GM19043 (cell line): Measurements from ENCODE around the gene CTSO.
"Not testable (repeated sequence)": the region's sequence is repeated elsewhere in the genome, so short reads cannot be mapped to it uniquely, and the experiment has no call there.

Experiments
- ATAC-seq: cut with Tn5 transposase; IDR thresholded peaks from one replicate; pipeline ENCODE4 v1.9.1; 2021; ENCODE audit warnings: low read depth; ENCODE audit not compliant: unreplicated experiment

CTSO gene

DNA sequence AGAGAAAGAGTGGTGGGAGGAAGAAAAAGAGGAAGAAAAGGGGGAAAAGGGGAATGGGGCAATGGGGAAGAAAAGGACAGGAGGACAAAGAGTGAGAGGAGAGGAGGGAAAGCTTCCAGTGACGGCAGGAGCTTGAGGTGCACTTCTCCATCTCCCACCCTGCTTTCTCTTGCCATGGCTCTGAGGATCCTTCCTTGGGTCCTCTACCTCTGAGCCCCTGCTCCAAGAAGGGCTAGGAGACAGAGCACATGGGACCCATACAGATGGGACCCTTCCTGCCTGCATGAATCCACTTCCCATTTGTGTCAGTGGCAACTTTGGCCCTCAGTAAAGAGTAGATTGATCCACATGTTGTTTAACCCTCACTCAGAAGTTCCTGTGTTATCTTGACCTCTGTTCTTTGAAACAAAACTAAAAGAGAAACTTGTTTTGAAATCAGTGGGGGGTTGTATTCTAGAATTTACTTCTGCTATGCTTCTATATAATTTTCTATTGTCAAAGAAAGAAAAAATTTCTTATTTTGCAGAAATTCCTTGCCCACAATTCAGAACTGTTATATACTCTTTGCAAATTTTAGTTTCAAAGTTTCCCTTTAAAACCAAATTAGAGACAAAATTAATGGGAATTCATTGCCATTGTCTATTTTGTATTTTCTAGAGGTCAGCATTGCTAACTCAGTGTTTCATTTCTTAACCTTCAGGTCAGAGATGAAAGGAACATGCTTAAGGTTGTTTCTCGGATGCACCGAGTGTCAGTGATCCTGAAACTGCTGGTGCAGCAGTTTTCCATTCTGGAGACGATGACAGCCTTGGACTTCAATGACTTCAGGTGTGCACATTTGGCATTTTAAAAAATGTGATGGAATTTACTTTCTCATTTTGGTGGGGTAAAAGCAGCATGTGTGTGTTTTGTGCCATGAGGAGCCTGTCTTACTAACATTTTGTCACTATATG, 45.2 kb downstream of the CTSO start:
- peak; percentile 49 for ATAC-seq

DNA sequence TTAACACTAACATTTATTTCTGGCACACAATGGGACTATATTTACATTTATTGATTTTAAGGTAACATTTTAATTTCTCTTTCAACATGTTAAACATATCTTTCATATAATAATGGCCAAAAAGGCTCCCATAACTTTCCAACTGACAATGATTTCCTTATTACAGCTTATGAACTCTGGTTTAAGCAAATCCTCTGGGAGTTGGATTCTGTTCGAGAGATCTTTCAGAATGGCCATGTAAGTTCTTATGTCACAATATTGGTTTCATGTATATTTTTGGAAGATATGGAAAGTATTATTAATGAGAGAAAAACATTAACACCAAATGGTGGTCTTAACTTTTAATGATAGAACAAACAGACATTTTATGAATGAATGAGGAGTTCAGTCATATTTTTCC, 46.1 kb downstream of the CTSO start:
- ATAC-seq = no peak

DNA sequence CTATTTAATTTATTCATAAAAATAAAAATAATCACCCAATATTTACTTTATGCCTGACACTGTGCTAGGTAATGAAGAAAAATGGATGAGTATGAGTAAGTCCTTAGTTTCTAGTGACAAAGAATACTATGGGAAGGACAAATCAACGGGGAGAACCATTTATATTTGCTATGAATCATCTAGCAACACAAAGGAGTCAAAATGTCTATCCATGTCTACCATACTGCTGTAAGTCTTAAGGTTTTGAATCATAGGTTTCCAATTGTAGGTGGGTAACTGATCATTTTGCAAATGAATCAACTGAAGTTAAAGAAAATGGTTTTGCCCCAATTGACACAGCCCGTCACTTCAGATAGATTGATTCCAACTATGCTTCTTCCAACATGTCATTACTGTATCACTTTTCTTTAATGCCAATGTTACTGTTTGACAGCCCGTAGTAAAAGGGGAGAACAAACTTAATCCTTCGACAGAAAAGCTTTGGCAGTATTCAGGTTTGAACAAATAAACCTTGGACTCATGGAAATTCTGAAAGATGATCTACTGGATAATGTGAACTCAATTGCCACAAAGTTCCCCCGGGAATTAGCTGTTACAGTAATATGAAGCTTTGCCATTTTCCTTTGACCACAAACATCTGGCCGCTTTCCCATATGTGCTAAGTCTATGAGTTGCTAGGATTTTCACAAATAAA, 47.0 kb downstream of the CTSO start:
- ATAC-seq = no peak

DNA sequence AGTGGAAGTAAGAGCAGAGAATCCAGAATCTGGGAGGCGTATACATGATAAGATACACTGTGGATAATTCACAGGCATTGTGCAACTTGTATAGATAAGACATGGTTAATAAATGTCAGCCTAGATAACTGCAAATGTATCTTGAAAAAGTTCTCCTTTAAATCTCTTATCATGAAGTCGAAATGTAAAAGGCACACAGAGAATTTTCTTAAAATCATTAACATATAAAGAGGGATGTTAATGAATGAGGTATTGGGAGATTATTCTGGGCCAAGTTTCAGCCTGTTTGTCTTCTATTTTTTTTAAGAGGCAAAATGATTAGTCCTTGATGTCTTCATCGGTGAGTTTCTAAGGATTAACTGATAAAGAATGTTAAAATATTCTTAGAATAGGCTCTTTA, 49.3 kb downstream of the CTSO start:
- ATAC-seq = no peak

DNA sequence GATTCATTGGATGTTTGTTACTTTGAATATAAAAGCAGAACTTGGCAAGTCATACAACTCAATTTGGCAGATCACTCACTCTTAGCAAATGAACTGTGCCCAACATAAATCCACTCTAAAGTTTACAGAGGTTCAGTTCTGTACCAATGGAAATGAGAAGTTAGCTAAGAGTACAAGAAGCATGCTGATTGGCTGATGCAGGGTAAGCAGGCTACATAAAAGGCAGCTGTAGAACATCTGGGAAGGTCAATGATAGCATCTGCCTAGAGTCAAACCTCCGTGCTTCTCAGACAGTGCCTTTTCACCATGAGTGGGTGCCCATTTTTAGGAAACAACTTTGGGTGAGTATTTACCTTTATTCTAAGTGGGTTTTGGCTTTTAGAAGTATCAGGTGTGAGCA, 50.2 kb downstream of the CTSO start, which contains the start of gene TDO2:
Gene TDO2, plus strand, starts transcription at position 244 of the 400 bp plus-strand sequence. Its CDS starts 63 bp downstream, at position 307.
- no peak for ATAC-seq

DNA sequence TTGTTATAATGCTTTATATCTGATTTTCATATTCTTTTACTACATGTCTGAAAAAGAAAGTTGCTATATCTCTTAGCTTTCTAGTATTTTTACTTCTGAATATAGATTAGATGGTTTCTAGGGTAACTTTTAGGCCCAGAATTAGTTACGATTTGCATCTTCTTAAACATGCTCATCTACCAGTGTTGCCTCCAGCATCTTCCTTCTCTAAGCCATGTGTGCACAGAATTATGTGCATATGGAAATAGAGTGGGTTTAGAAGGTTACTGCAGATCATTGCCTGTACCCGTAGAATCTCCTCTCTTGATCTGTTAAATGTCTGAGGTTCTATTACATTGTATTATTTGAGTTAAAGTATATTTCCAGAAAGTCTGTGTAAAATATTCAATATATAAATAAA, 52.7 kb downstream of the CTSO start:
- no peak for ATAC-seq

DNA sequence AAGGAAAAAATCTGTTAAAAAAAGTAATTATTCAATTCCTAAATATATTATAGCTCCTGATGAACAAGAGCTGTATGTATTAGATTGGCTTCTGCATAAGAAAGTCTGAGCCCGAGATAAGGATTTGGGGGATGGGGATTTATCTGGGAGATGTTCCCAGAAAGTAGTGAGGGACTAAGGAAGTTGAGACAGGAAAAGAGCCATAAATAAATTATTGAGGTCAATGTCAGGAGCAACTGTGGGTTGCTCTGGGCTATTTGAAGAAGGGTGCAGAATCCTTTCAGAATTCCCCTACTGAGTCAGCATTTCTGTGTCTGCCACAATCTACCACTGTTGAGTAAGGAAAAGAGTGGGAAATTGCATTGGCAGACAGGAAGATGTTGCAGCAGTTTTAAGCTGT, 53.3 kb downstream of the CTSO start:
- ATAC-seq = no peak

DNA sequence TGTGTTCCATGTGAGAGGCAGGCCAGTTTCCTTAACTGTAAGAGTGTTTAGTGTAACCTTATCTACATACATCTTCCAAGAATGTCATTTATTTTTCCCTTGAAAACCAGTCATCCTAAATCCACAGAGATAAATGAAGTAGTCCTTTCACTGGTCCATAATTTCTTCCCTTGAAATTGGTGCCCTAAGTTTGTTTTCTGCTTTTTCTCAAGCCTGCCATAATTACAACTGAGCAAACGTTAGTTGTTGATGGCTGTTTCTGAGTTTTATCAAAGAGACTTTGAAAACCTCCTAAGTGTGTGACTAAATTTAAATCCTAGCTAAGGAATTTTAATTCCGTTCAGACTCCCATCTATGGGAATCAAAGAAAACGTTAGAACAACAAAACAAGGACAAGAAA, 53.8 kb downstream of the CTSO start:
- no peak for ATAC-seq

DNA sequence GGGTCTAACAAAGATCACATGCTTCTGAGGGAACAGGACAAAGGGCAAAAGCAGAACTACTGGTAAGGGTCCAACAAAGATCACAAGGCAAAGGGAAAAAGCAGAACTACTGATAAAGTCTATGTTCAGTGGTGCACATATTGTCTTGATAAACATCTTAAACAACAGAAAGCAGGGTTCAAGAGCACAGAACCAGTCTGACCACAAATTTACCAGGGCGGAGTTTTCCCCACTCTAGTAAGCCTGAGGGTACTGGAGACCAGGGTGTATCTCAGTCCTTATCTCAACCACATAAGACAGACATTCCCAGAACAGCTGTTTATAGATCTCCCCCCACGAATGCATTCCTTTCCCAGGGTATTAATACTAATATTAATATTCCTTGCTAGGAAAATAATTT, 55.3 kb downstream of the CTSO start:
- ATAC-seq = not testable (repeated sequence)

DNA sequence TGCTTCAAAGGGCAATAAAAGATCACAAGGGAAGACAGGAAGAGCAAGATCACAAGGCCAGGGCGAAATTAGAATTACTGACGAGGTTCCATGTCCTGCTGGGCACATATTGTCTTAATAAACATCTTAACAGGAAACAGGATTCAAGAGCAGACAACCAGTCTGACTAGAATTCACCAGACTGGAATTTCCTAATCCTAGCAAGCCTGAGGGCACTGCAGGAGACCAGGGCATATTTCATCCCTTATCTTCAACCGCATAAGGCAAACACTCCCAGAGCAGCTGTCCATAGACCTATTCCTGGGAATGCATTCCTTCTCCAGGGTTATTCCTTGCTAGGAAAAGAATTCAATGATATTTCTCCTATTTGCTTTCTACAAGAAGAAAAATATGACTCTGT, 62.6 kb downstream of the CTSO start:
- no peak for ATAC-seq

DNA sequence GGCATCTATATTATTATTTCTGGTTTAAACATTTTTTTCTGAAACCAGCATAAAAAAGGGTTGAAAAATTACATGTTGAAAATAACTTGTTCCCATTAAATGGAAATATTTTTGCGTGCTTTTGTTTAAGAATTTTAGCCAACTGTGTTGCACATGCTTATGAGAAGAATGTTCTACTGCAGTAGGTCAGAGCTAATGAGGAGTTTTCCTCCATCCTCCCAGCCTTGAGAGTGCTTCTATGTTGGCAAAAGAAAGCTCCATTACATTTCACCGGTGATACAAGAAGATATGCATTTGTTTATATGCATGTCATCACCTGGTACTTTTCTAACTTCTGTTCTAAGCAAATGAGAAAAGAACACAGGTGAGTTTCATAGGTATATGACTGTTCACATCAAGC, 63.7 kb downstream of the CTSO start:
- no peak for ATAC-seq

DNA sequence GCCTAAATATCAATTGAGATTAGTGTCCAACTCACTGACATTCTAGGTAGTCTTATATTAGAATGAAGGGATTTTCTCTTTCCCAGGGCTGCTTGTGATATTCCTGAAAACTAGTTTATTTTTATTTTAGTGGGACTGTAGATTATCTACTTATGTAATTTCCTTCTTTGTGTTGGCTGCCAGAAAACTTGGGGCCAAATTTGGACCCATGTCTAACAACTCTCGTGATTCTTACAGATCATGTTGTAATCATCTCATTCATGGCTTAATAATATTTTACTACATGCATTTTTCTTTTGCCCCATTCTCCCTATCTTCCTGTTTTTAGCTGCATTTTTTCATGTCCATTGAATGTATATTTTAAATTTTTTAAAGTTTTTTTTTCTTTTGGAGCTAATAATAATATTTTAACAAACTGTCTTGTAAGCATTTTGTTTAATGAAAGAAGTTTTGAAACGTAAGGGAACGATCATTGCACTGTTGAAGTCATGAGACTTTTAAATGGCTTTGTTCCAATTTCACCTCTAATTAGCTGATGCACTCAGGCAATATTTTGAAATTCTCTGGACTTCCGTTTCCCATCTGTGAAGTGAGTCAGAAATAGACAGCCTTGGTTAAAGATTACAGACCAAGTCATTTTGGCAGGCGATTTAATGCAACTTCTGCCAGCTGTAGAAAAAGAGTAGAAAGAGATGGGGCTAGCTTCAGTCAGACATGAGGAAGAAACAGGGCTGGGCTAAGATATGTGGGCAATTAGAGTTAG, 64.5 kb downstream of the CTSO start:
- ATAC-seq = peak; percentile 97

DNA sequence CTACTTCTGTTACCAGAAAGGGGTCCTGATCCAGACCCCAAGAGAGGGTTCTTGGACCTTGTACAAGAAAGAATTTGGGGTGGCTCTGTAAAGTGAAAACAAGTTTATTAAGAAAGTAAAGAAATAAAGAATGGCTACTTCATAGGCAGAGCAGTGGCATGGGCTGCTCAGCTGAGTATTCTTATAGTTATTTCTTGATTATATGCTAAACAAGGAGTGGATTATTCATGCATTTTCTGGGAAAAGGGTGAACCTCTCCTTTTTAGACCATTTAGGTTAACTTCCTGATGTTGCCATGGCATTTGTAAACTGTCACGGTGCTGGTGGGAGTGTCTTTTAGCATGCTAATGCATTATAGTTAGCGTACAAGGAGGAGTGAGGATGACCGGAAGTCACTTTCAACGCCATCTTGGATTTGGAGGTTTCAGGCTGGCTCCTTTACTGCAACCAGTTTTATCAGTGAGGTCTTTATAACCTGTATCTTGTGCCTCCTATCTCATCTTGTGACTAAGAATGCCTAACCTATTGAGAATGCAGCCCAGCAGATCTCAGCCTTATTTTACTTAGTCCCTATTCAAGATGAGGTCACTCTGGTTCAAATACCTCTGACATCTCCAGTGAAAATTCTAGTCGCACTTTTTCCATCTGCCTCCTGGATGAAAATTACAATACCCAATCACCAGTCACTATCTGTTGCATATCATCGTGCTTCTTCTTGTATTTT, 65.7 kb downstream of the CTSO start:
- ATAC-seq = no peak

DNA sequence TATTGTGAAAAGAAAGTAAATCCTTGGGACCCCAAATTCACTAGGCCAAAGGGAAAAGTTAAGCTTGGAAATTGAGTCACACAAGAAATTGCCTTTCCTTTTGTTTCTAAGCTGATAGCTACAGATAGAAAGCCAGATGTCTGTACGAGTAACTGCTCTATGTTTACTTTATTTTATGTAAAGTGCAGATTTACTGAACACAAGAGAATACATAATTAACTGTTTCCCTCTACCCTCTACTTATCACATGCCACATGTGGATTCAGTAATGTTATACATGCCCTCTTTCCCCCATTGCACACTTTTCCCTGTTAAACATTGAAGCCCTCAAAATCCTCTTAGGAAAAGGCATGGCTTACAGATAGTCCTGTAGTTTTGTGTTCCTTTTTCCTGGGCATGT, 66.6 kb downstream of the CTSO start:
- ATAC-seq = no peak

DNA sequence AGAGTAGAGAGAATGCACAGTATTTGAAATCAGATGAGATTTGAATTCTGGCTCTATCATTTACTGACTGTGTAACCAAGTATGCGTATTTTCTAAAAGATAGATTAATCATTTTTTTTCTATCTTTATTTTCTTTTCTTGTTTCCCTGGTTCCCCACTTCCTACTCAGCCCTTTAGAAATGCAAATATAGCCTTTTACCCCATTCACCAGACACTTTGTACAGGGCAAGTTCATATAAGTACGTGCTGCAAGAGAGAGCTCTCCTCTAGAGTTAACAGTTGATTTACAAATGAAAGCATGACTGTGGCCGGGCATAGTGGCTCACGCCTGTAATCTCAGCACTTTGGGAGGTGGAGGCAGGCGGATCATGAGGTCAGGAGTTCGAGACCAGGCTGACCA, 68.0 kb downstream of the CTSO start:
- ATAC-seq = no peak

DNA sequence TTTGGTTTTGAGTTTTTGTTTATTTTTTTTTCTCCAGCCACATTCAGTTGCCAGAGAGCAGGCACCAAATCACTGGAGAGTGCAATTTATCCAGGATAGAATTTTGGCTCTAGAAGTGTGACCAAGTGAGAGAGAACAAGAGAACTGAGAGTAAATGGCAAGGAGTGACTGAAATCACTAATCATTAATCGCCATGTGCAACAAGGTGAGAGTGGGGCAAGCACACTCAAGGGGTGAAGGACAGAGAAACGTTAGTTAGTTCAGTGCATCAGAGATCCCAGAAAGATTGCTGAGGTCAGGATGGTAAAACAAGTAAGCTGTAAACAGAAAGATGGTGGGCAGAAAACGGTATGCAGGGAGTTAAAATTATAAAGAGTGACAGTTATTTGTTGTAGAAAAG, 69.8 kb downstream of the CTSO start:
- ATAC-seq = no peak

DNA sequence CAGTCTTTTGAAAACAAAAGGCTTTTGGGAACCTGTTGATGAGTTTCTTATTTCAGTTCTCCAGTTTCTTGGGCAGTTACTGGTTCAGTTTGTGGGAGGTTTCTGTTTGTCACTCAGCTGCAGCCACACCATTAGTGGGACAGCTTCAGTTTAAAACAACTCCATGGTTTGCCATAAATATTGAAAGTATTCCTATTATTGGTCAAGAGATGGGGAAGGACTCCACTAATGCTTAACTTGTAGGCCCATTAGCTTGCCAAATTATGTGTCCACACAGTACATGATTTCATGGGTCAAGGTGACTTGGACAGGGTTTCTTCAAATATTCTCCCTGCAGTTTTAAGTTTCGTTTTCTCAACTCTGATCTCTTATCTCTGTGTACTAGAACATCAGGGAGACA, 72.1 kb downstream of the CTSO start:
- no peak for ATAC-seq

DNA sequence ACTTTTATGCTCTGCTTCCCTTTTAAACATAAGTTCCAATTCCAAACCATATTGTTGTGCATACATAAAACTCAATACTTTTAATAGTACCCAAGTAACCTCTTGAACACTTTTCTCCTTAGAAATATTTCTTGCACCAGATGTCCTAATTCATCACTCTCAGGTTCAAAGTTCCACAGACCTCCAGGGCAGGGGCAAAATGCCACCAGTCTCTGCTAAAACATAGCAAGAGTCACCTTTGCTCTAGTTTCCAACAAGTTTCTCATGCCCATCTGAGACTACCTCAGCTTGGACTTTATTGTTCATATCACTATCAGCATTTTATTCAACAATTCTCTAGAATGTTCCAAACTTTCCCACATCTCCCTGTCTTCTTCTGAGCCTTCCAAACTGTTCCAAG, 73.9 kb downstream of the CTSO start:
- ATAC-seq = no peak

DNA sequence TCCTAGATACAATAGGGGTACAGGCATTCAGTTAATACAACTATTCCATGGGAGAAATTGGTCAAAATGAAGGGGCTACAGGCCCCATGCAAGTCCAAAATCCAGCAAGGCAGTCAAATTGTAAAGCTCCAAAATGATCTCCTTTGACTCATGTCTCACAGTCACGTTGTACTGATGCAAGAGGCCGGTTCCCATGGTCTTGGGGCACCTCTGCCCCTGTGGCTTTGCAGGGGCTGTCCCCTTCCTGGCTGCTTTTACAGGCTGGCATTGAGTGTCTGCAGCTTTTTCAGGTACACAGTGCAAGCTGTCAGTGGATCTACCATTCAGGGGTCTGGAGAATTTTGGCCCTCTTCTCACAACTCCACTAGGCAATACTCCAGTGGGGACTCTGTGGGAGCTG, 75.1 kb downstream of the CTSO start:
- ATAC-seq = no peak

DNA sequence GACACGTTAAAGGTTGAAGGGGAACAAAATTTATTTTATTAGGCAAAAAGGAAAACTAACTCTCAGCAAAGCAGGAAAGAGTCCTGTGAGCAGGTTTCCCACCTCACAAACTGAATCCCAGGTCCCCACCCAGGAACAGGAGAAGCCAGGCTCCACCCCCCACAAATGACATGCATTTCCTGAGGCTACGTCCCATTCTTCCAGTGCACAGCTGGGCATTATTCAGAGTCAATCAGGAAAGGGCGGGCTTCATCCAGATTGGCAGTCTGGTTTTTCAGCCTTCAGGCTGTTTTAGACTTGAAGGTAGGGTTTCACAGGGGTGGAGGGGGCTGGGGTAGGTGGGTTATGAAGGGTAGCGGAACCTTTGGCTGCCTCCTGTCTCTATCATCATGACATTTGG, 75.7 kb downstream of the CTSO start:
- ATAC-seq = no peak

DNA sequence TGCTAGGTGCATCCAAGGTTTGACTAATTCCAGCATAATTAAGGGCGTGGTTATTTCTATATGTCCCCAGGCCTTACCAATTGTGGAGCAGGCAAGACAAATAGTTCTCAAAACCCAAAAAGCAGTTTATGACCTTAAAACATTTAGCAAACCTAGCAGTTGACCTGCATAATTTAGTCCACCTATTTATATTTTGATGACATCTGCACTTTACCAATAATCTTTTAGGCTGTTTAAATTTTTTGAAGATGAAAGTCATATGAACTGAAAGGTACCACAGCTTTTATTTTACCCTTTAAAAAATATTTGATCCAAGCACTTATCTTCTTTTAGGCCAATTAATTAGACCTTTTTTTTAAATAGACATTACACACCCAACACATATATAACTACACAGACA, 77.8 kb downstream of the CTSO start:
- ATAC-seq = no peak
